Glomerular visceral epithelial cell (primary cell): ENCODE measurements around the gene TRPV4.

Experiments
- DNase-seq: peaks from one replicate; pipeline ENCODE4 v3.0.0-alpha.2; 2016; ENCODE audit errors: extremely low spot score

TRPV4 gene

GRCh38 chr12:109778684-109779083 lies 54.5 kb downstream of the TRPV4 start:
- no peak for DNase-seq

- peak; percentile 23 for DNase-seq
Observed at GRCh38 chr12:109777544-109777943, 55.7 kb downstream of the TRPV4 start.

GRCh38 chr12:109776624-109777023 lies 56.6 kb downstream of the TRPV4 start:
- no peak for DNase-seq

- peak; percentile 59 for DNase-seq
Observed at GRCh38 chr12:109775172-109775881, 57.9 kb downstream of the TRPV4 start.

- DNase-seq, result no peak
Observed at GRCh38 chr12:109773384-109774011, 59.7 kb downstream of the TRPV4 start.

- no peak for DNase-seq
Observed at GRCh38 chr12:109772622-109773321, 60.4 kb downstream of the TRPV4 start.

GRCh38 chr12:109771746-109772621 lies 61.2 kb downstream of the TRPV4 start:
- no peak for DNase-seq

GRCh38 chr12:109770861-109771670 lies 62.1 kb downstream of the TRPV4 start:
- DNase-seq, result no peak

GRCh38 chr12:109770104-109770860 lies 62.9 kb downstream of the TRPV4 start:
- no peak for DNase-seq

- DNase-seq, result no peak
Observed at GRCh38 chr12:109768901-109769670, 64.1 kb downstream of the TRPV4 start.

- DNase-seq, result no peak
Observed at GRCh38 chr12:109767991-109768900, 65.0 kb downstream of the TRPV4 start.

GRCh38 chr12:109767456-109767855 lies 65.7 kb downstream of the TRPV4 start:
- DNase-seq, result no peak

- DNase-seq, result no peak
Observed at GRCh38 chr12:109766251-109766778, 66.9 kb downstream of the TRPV4 start.

- no peak for DNase-seq
Observed at GRCh38 chr12:109765446-109765810, 67.8 kb downstream of the TRPV4 start.

GRCh38 chr12:109764776-109765445 lies 68.3 kb downstream of the TRPV4 start:
- no peak for DNase-seq

- no peak for DNase-seq
Observed at GRCh38 chr12:109764123-109764522, 69.1 kb downstream of the TRPV4 start.

GRCh38 chr12:109763201-109763841 lies 69.9 kb downstream of the TRPV4 start:
- DNase-seq, result peak; percentile 13
